DND-41 (cell line): ENCODE results near the gene RNF167.

Experiments
- ATAC-seq: fragments of 200-7000 bp; cut with Tn5 transposase; 3 replicates; pipeline ENCODE4 v1.9.1; 2021; ENCODE audit warnings: low read depth; ENCODE audit not compliant: insufficient read depth
- DNase-seq: peaks from one replicate; pipeline ENCODE4 v3.0.0-alpha.2; 2020
- H2AFZ ChIP-seq: 2 replicates; pipeline ENCODE4 v1.6.0; 2012; ENCODE audit warnings: low read depth, low read length
- H3K27ac ChIP-seq: 2 replicates; pipeline ENCODE4 v1.5.1; 2012; ENCODE audit warnings: low read length, inconsistent platforms
- H3K27me3 ChIP-seq: fragments of 200-600 bp; sonication (generic); 2 replicates; pipeline ENCODE4 v1.6.0; 2012; ENCODE audit warnings: low read length, mild to moderate bottlenecking, inconsistent platforms; ENCODE audit not compliant: insufficient read depth, poor library complexity
- H3K36me3 ChIP-seq: 2 replicates; pipeline ENCODE4 v1.5.1; 2012; ENCODE audit warnings: low read length, inconsistent platforms; ENCODE audit not compliant: insufficient read depth
- H3K4me1 ChIP-seq: 2 replicates; pipeline ENCODE4 v1.5.1; 2012; ENCODE audit warnings: mild to moderate bottlenecking, low read length; ENCODE audit not compliant: insufficient read depth
- H3K4me2 ChIP-seq: 2 replicates; pipeline ENCODE4 v1.6.0; 2012; ENCODE audit warnings: mild to moderate bottlenecking, moderate library complexity, low read length, inconsistent platforms; ENCODE audit not compliant: insufficient read depth
- H3K4me3 ChIP-seq, 2 experiments: fragments of 200-600 bp in 1 of 2; shearing (Covaris generic) in 1 of 2; 2 replicates each; pipeline ENCODE4 v1.5.1; 2012 to 2016; ENCODE audit warnings: inconsistent platforms in 2 of 2, low read length in 2 of 2, mild to moderate bottlenecking in 2 of 2, low read depth in 1 of 2, moderate library complexity in 1 of 2
- H3K79me2 ChIP-seq: 2 replicates; pipeline ENCODE4 v1.6.0; 2012; ENCODE audit warnings: low read length, inconsistent platforms; ENCODE audit not compliant: insufficient read depth
- H3K9ac ChIP-seq: 2 replicates; pipeline ENCODE4 v1.6.0; 2012; ENCODE audit warnings: low read depth, mild to moderate bottlenecking, inconsistent platforms, low read length, moderate library complexity
- H3K9me3 ChIP-seq: 2 replicates; pipeline ENCODE4 v1.5.1; 2012; ENCODE audit warnings: low read length, moderate library complexity, mild to moderate bottlenecking, inconsistent platforms; ENCODE audit not compliant: insufficient read depth, severe bottlenecking
- H4K20me1 ChIP-seq: 2 replicates; pipeline ENCODE4 v1.6.0; 2012; ENCODE audit warnings: low read length; ENCODE audit not compliant: insufficient read depth
- EZH2 ChIP-seq: IDR thresholded peaks from 3 replicates; pipeline ENCODE4 v1.6.1; 2012; ENCODE audit warnings: borderline replicate concordance, low read depth, mild to moderate bottlenecking, moderate library complexity, low read length, inconsistent platforms; ENCODE audit not compliant: severe bottlenecking
- TF ChIP-seq, protein P1 (sequence below): IDR thresholded peaks from 2 replicates; pipeline ENCODE4 v1.5.1; 2012; ENCODE audit warnings: borderline replicate concordance, low read length, moderate library complexity, mild to moderate bottlenecking; ENCODE audit not compliant: poor library complexity, severe bottlenecking; ENCODE audit errors: extremely low read depth

The RNF167 gene

DNA sequence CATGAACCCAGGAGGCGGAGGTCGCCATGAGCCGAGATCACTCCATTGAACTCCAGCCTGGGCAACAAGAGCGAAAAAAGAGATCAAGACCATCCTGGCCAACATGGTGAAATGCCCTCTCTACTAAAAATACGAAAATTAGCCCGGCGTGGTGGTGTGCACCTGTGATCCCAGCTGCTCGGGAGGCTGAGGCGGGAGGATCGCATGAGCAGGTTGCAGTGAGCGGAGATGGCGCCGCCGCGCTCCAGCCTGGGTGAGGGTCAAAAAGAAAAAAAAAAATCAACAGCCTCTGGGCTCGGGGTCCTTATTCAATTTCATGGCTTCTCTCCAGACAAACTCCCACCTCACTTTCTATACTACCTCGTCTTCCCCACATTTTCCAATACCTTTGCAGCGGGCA lies 11.2 kb upstream of the RNF167 start:
- Histone ChIP-seq H3K27ac (no peak overlapping the region), H3K9me3 (no peaks in the 10 kb centered on the region), H3K4me2 (no peak overlapping the region), H3K9ac (no peak overlapping the region), H3K4me3 (no peak overlapping the region), H3K4me1 (no peaks in the 10 kb centered on the region), H2AFZ (no peak overlapping the region), H4K20me1 (no peaks in the 10 kb centered on the region), H3K79me2 (no peaks in the 10 kb centered on the region), H3K36me3 (no peaks in the 10 kb centered on the region), H3K27me3 (no peaks in the 10 kb centered on the region)
- no peak for DNase-seq
- no peak for ATAC-seq
- TF ChIP-seq, protein P1, sequence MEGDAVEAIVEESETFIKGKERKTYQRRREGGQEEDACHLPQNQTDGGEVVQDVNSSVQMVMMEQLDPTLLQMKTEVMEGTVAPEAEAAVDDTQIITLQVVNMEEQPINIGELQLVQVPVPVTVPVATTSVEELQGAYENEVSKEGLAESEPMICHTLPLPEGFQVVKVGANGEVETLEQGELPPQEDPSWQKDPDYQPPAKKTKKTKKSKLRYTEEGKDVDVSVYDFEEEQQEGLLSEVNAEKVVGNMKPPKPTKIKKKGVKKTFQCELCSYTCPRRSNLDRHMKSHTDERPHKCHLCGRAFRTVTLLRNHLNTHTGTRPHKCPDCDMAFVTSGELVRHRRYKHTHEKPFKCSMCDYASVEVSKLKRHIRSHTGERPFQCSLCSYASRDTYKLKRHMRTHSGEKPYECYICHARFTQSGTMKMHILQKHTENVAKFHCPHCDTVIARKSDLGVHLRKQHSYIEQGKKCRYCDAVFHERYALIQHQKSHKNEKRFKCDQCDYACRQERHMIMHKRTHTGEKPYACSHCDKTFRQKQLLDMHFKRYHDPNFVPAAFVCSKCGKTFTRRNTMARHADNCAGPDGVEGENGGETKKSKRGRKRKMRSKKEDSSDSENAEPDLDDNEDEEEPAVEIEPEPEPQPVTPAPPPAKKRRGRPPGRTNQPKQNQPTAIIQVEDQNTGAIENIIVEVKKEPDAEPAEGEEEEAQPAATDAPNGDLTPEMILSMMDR: no peak
- no peak for TF ChIP-seq EZH2

GRCh38 chr17:4931963-4932362 lies 8.1 kb upstream of the RNF167 start, which contains the start of gene GP1BA:
TSS of gene GP1BA (plus strand) at chr17:4932277. CDS start at chr17:4932605, 328 bp downstream.
- Histone ChIP-seq H3K36me3 (peaks cover 5% of the 10 kb centered on the region), H3K9ac (no peak within 1 kb of the TSS), H3K4me2 (no peak within 1 kb of the TSS), H3K27ac (no peak within 1 kb of the TSS), H3K4me1 (no peaks in the 10 kb centered on the region), H3K27me3 (no peaks in the 10 kb centered on the region), H3K9me3 (no peaks in the 10 kb centered on the region), H3K79me2 (no peaks in the 10 kb centered on the region), H4K20me1 (peaks cover 8% of the 10 kb centered on the region; the same call in 1 of the 2 replicates), H2AFZ (no peak within 1 kb of the TSS), H3K4me3 (no peak within 1 kb of the TSS)
- TF ChIP-seq, protein P1: no peak
- no peak for TF ChIP-seq EZH2
- ATAC-seq: no peak
- DNase-seq: no peak

DNA sequence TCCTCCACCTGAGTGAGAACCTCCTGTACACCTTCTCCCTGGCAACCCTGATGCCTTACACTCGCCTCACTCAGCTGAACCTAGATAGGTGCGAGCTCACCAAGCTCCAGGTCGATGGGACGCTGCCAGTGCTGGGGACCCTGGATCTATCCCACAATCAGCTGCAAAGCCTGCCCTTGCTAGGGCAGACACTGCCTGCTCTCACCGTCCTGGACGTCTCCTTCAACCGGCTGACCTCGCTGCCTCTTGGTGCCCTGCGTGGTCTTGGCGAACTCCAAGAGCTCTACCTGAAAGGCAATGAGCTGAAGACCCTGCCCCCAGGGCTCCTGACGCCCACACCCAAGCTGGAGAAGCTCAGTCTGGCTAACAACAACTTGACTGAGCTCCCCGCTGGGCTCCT lies 7.3 kb upstream of the RNF167 start:
- Histone ChIP-seq H3K27ac (no peak overlapping the region), H3K4me3 (no peak overlapping the region), H3K36me3 (peaks cover 13% of the 10 kb centered on the region), H3K27me3 (no peaks in the 10 kb centered on the region), H3K9me3 (no peaks in the 10 kb centered on the region), H3K4me2 (no peak overlapping the region), H3K79me2 (no peaks in the 10 kb centered on the region), H2AFZ (no peak overlapping the region), H4K20me1 (peaks cover 8% of the 10 kb centered on the region; the same call in 1 of the 2 replicates), H3K4me1 (no peaks in the 10 kb centered on the region), H3K9ac (no peak overlapping the region)
- no peak for TF ChIP-seq EZH2
- TF ChIP-seq, protein P1: no peak
- ATAC-seq (no peak), DNase-seq (no peak)

GRCh38 chr17:4933646-4934045 lies 6.4 kb upstream of the RNF167 start:
- Histone ChIP-seq H3K4me1 (peaks cover 8% of the 10 kb centered on the region), H3K4me2 (no peak overlapping the region)

More at GRCh38 chr17:4933646-4934045, 6.4 kb upstream of the RNF167 start:
- H2AFZ ChIP-seq: no peak overlapping the region
- TF ChIP-seq, protein P1: no peak
- no peak for TF ChIP-seq EZH2
- H3K79me2 ChIP-seq: peaks cover 8% of the 10 kb centered on the region
- peaks cover 17% of the 10 kb centered on the region; the same call in 1 of the 2 replicates for H4K20me1 ChIP-seq
- ATAC-seq: peak; percentile 18; the same call in 1 of the 3 replicates
- no peak overlapping the region for H3K27ac ChIP-seq
- no peaks in the 10 kb centered on the region for H3K27me3 ChIP-seq
- no peaks in the 10 kb centered on the region for H3K9me3 ChIP-seq
- H3K4me3 ChIP-seq: no peak overlapping the region
- peaks cover 22% of the 10 kb centered on the region for H3K36me3 ChIP-seq
- no peak for DNase-seq
- no peak overlapping the region for H3K9ac ChIP-seq
